HCT116 (cell line): ENCODE measurements around the gene CYP26B1. TPM values are rescaled to one million over a fixed set of nuclear protein-coding genes. Genes with fewer than 3 reads are reported as not detected.

Experiments
- ATAC-seq: fragments of 200-7000 bp; cut with Tn5 transposase; 2 replicates; pipeline ENCODE4 v1.9.1; 2020; ENCODE audit warnings: mild to moderate bottlenecking, moderate library complexity
- BruUV-seq: library from RNA; stranded (reverse); fragments of 400-500 nt; replicated peaks from 2 replicates; lab custom pipeline; 2021; lab: Mats Ljungman, UMichigan
- CTCF ChIA-PET: fragments of 300-600 bp; sonication (Branson Sonifier 250); formaldehyde crosslinking; loops from one replicate; lab custom pipeline; 2021; ENCODE audit warnings: antibody characterized with exemption; lab: Charles Lee
- POLR2A ChIA-PET: fragments of 300-600, 350-600 bp; sonication (Branson Sonifier 250); formaldehyde crosslinking; loops from one replicate; lab custom pipeline; 2021; ENCODE audit warnings: antibody characterized with exemption; lab: Charles Lee
- RAD21 ChIA-PET, 2 experiments: fragments of 300-600 bp; sonication (Branson Sonifier 250); formaldehyde crosslinking; loops; one replicate each; lab custom pipeline; 2023; ENCODE audit warnings: low total read pairs in 2 of 2; ENCODE audit not compliant: uncharacterized antibody in 2 of 2, unreplicated experiment in 2 of 2, low non-redundant PET in 1 of 2; lab: Charles Lee
- DNase-seq: peaks from one replicate; pipeline ENCODE4 v3.0.0-alpha.2; 2010; ENCODE audit warnings: low read depth, low spot score
- H2AFZ ChIP-seq: fragments of 200-600 bp; shearing (Covaris generic), sonication (generic); 2 replicates; pipeline ENCODE4 v1.6.1; 2017; ENCODE audit warnings: low read depth, mixed run types, mixed read lengths, antibody characterized with exemption, low read length; ENCODE audit not compliant: poor library complexity, severe bottlenecking
- H3K27ac ChIP-seq: 2 replicates; pipeline ENCODE4 v1.5.1; 2012; ENCODE audit warnings: low read depth, low read length
- H3K27me3 ChIP-seq: fragments of 200-600 bp; sonication (generic); 2 replicates; pipeline ENCODE4 v1.6.1; 2016; ENCODE audit warnings: mixed run types, low read length, mixed read lengths; ENCODE audit not compliant: insufficient read depth
- H3K36me3 ChIP-seq, 2 experiments: fragments of 200-500 bp in 1 of 2; fragments of 200-600 bp in 1 of 2; sonication (Bioruptor generic) in 1 of 2; sonication (generic) in 1 of 2; 2 replicates each; pipeline versions ENCODE4 v1.5.1 to v1.6.1; 2014 to 2016; ENCODE audit warnings: low read length in 2 of 2, inconsistent platforms in 1 of 2, mixed read lengths in 1 of 2, mixed run types in 1 of 2; ENCODE audit not compliant: insufficient read depth in 2 of 2, control insufficient read depth in 1 of 2
- H3K4me1 ChIP-seq, 2 experiments: fragments of 200-600 bp in 1 of 2; sonication (generic) in 1 of 2; 2 replicates each; pipeline versions ENCODE4 v1.5.1 to v1.6.1; 2012 to 2017; ENCODE audit warnings: low read length in 2 of 2, inconsistent platforms in 1 of 2, mild to moderate bottlenecking in 1 of 2, mixed read lengths in 1 of 2, mixed run types in 1 of 2, moderate library complexity in 1 of 2; ENCODE audit not compliant: insufficient read depth in 2 of 2, control insufficient read depth in 1 of 2
- H3K4me2 ChIP-seq: fragments of 200-600 bp; sonication (generic); 2 replicates; pipeline ENCODE4 v1.6.1; 2017; ENCODE audit warnings: mixed run types, low read length, mixed read lengths
- H3K4me3 ChIP-seq, 2 experiments: fragments of 200-600 bp in 1 of 2; sonication (generic) in 1 of 2; replicated peaks in 1 of 2; 2 replicates each; pipeline ENCODE4 v1.5.1; 2011 to 2016; ENCODE audit warnings: low read length in 2 of 2, control low read depth in 1 of 2, low read depth in 1 of 2, mild to moderate bottlenecking in 1 of 2, mixed read lengths in 1 of 2, mixed run types in 1 of 2
- H3K79me2 ChIP-seq: fragments of 200-600 bp; sonication (generic); 2 replicates; pipeline ENCODE4 v1.6.1; 2017; ENCODE audit warnings: mild to moderate bottlenecking, mixed run types, low read length, moderate library complexity, mixed read lengths; ENCODE audit not compliant: insufficient read depth
- H3K9ac ChIP-seq: fragments of 200-600 bp; sonication (generic); 2 replicates; pipeline ENCODE4 v1.6.1; 2016; ENCODE audit warnings: low read length, mixed read lengths
- H3K9me2 ChIP-seq: fragments of 200-600 bp; sonication (generic), shearing (Covaris generic); 2 replicates; pipeline ENCODE4 v1.6.1; 2017; ENCODE audit warnings: mixed run types, mild to moderate bottlenecking, moderate library complexity; ENCODE audit not compliant: insufficient read depth
- H3K9me3 ChIP-seq, 2 experiments: fragments of 200-500 bp in 1 of 2; fragments of 200-600 bp in 1 of 2; sonication (Bioruptor generic) in 1 of 2; sonication (generic) in 1 of 2; 2 replicates each; pipeline ENCODE4 v1.6.1; 2014 to 2017; ENCODE audit warnings: low read length in 2 of 2, mixed read lengths in 2 of 2, inconsistent platforms in 1 of 2, low read depth in 1 of 2, mild to moderate bottlenecking in 1 of 2, mixed run types in 1 of 2, moderate library complexity in 1 of 2; ENCODE audit not compliant: control insufficient read depth in 1 of 2, insufficient read depth in 1 of 2
- H4K20me1 ChIP-seq: fragments of 200-600 bp; sonication (generic), shearing (Covaris generic); 2 replicates; pipeline ENCODE4 v1.6.1; 2017; ENCODE audit warnings: mixed run types, mild to moderate bottlenecking, moderate library complexity; ENCODE audit not compliant: insufficient read depth
- MAX ChIP-seq: IDR thresholded peaks from 2 replicates; pipeline ENCODE4 v1.6.1; 2012
- REST ChIP-seq: IDR thresholded peaks from 2 replicates; pipeline ENCODE4 v1.6.1; 2012; ENCODE audit warnings: low read depth
- intact Hi-C: fragments of 100-400 bp; cut with micrococcal nuclease; formaldehyde crosslinking; loops from 2 replicates; pipeline ENCODE4 v1.10.0; 2022
- total RNA-seq: library from RNA; stranded (reverse); gene quantifications from one replicate; pipeline ENCODE4 v1.2.1, GENCODE V29; 2021; ENCODE audit not compliant: unreplicated experiment

The CYP26B1 gene
- total RNA-seq, 1 experiment from 2014 or later: 21.1 TPM

- CTCF ChIA-PET: no interaction called here
- intact Hi-C loops: no loop called here
These were observed 55.6 kb downstream of the CYP26B1 start for GRCh38 chr2:72092111-72092510.

More at GRCh38 chr2:72092111-72092510, 55.6 kb downstream of the CYP26B1 start:
- ChIA-PET RAD21 (no interaction called here), POLR2A (no interaction called here)
- ATAC-seq (no peak), DNase-seq (no peak)
- H3K9me2 ChIP-seq: no peaks in the 10 kb centered on the region
- TF ChIP-seq MAX: 0 out of 2 replicates have a peak, but pooled peaks have one; percentile 19
- TF ChIP-seq REST: no peak
- no peak overlapping the region for H3K27ac ChIP-seq
- H3K9ac ChIP-seq: no peak overlapping the region
- no peaks in the 10 kb centered on the region for H3K27me3 ChIP-seq
- H3K36me3 ChIP-seq: no peaks in the 10 kb centered on the region
- no peaks in the 10 kb centered on the region for H3K79me2 ChIP-seq
- no TSS peak for BruUV-seq
- H2AFZ ChIP-seq: no peak overlapping the region
- peak overlapping the region; percentile 9; the same call in 1 of the 2 replicates for H3K4me2 ChIP-seq
- H4K20me1 ChIP-seq: no peaks in the 10 kb centered on the region
- no peak overlapping the region for H3K4me3 ChIP-seq
- no peaks in the 10 kb centered on the region for H3K9me3 ChIP-seq
- peaks cover 0 to 8% of the 10 kb centered on the region in 2 experiments; a peak in 1 of 4 replicates for H3K4me1 ChIP-seq
